WTC11 (cell line): ENCODE results near the gene TP53BP1. TPM values are rescaled to one million over a fixed set of nuclear protein-coding genes. Genes with fewer than 3 reads are reported as not detected.

Experiments
- ATAC-seq: fragments of 200-7000 bp; cut with Tn5 transposase; 2 replicates; pipeline ENCODE4 v1.10.0; 2021; ENCODE audit warnings: mild to moderate bottlenecking, moderate library complexity
- CTCF ChIA-PET: fragments of 300-600 bp; sonication (Branson Sonifier 250); formaldehyde crosslinking; loops from one replicate; lab custom pipeline; 2021; ENCODE audit warnings: antibody characterized with exemption; lab: Charles Lee
- POLR2A ChIA-PET: fragments of 350-600 bp; sonication (Branson Sonifier 250); formaldehyde crosslinking; loops from one replicate; lab custom pipeline; 2021; ENCODE audit warnings: antibody characterized with exemption; lab: Charles Lee
- DNase-seq: peaks from one replicate; pipeline ENCODE4 v3.0.0; 2021; ENCODE audit warnings: low spot score
- H3K27ac Mint-ChIP-seq: 2 replicates; pipeline ENCODE4 v1.8.0; 2021; ENCODE audit warnings: mixed read lengths
- H3K27me3 Mint-ChIP-seq: 2 replicates; pipeline ENCODE4 v1.8.0; 2021; ENCODE audit warnings: low read depth, mild to moderate bottlenecking, moderate library complexity, mixed read lengths
- H3K36me3 Mint-ChIP-seq: 2 replicates; pipeline ENCODE4 v1.8.0; 2021; ENCODE audit warnings: mixed read lengths
- H3K4me1 Mint-ChIP-seq: 2 replicates; pipeline ENCODE4 v1.8.0; 2022; ENCODE audit warnings: mixed read lengths
- H3K4me3 Mint-ChIP-seq: 2 replicates; pipeline ENCODE4 v1.8.0; 2021; ENCODE audit warnings: mild to moderate bottlenecking, moderate library complexity, mixed read lengths
- H3K9me3 Mint-ChIP-seq: 2 replicates; pipeline ENCODE4 v1.8.0; 2021; ENCODE audit warnings: mixed read lengths
- CBFB ChIP-seq: sonication (generic); formaldehyde crosslinking; IDR thresholded peaks from 2 replicates; pipeline ENCODE4 v1.8.1; 2022; ENCODE audit warnings: mild to moderate bottlenecking, low read depth, missing genetic modification reagents
- CREB1 ChIP-seq: sonication (generic); formaldehyde crosslinking; IDR thresholded peaks from 2 replicates; pipeline ENCODE4 v1.8.0; 2023; ENCODE audit warnings: mild to moderate bottlenecking, missing genetic modification reagents
- ESRRA ChIP-seq: sonication (generic); formaldehyde crosslinking; IDR thresholded peaks from 2 replicates; pipeline ENCODE4 v1.8.1; 2022; ENCODE audit warnings: mild to moderate bottlenecking, missing genetic modification reagents, borderline replicate concordance
- FOXJ3 ChIP-seq: sonication (generic); formaldehyde crosslinking; IDR thresholded peaks from 2 replicates; pipeline ENCODE4 v1.9.0; 2021; ENCODE audit warnings: missing genetic modification reagents, mild to moderate bottlenecking, borderline replicate concordance
- STAT6 ChIP-seq: sonication (generic); formaldehyde crosslinking; conservative IDR thresholded peaks from 2 replicates; pipeline ENCODE4 v1.8.1; 2023; ENCODE audit warnings: mild to moderate bottlenecking, low read depth, missing genetic modification reagents, moderate library complexity
- ZBTB21 ChIP-seq: sonication (generic); formaldehyde crosslinking; IDR thresholded peaks from 2 replicates; pipeline ENCODE4 v1.8.1; 2023; ENCODE audit warnings: mild to moderate bottlenecking, missing genetic modification reagents, borderline replicate concordance
- ZNF263 ChIP-seq: sonication (generic); formaldehyde crosslinking; IDR thresholded peaks from 2 replicates; pipeline ENCODE4 v1.8.1; 2022; ENCODE audit warnings: low read depth, mild to moderate bottlenecking, moderate library complexity, missing genetic modification reagents
- ZNF317 ChIP-seq: sonication (generic); formaldehyde crosslinking; IDR thresholded peaks from 2 replicates; pipeline ENCODE4 v1.8.1; 2023; ENCODE audit warnings: low read depth, mild to moderate bottlenecking, moderate library complexity, missing genetic modification reagents, borderline replicate concordance
- ZSCAN18 ChIP-seq: fragments of 250-450 bp; sonication (Bioruptor Pico); IDR thresholded peaks from 2 replicates; pipeline ENCODE4 v2.1.2; 2022; ENCODE audit warnings: mild to moderate bottlenecking, moderate library complexity
- total RNA-seq: library from RNA; stranded (reverse); gene quantifications from 3 replicates; pipeline ENCODE4 v1.2.3, GENCODE V29; 2021
- TF ChIP-seq, protein P1 (sequence below): sonication (generic); formaldehyde crosslinking; IDR thresholded peaks from 2 replicates; pipeline ENCODE4 v1.8.0; 2023; ENCODE audit warnings: missing genetic modification reagents
- TF ChIP-seq, protein P2 (sequence below): sonication (generic); formaldehyde crosslinking; IDR thresholded peaks from 2 replicates; pipeline ENCODE4 v1.8.0; 2022; ENCODE audit warnings: missing genetic modification reagents
- TF ChIP-seq, protein P3 (sequence below): sonication (generic); formaldehyde crosslinking; IDR thresholded peaks from 2 replicates; pipeline ENCODE4 v1.8.1; 2022; ENCODE audit warnings: mild to moderate bottlenecking, moderate library complexity, missing genetic modification reagents
- TF ChIP-seq, protein P4 (sequence below): fragments of 200-600 bp; IDR thresholded peaks from 2 replicates; pipeline ENCODE4 v1.8.0; 2022; ENCODE audit warnings: antibody characterized with exemption

The TP53BP1 gene
- total RNA-seq, 1 experiment from 2014 or later: 67.1 TPM

DNA sequence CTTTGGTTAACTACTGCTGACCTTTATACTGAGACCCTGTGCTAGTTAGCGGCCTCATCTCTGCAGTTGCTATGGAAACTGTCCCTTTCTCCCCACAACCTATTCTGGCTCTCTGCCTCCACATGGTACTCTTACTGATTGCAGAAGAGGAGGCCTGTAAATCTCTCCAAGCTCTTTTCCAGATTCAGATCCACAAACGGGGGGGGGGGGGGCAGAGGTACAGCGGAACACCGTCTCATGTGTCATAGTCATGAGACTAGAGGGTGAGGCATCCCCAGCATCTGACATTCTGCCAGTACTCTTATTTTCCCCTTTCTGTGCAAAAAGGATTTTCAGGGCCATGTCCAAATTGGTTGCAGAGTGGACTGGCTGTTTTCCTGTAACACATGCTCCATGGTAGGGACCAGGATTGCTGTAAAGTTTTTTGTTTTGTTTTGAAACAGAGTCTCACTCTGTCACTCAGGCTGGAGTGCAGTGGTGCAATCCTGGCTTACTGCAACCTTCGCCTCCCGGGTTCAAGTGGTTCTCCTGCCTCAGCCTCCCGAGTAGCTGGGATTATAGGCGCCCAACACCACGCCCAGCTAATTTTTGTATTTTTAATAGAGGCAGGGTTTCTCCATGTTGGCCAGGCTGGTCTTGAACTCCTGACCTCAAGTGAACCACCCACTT is 16.2 kb upstream of the TP53BP1 start:
- DNase-seq (no peak), ATAC-seq (no peak)
- Mint-ChIP-seq H3K4me1 (peaks cover 25% of the 10 kb centered on the region), H3K9me3 (no peaks in the 10 kb centered on the region), H3K27ac (peak overlapping the region; percentile 92; the same call in 1 of the 2 replicates), H3K4me3 (peak overlapping the region; percentile 88), H3K36me3 (no peaks in the 10 kb centered on the region), H3K27me3 (peaks cover 29% of the 10 kb centered on the region)
- ChIA-PET CTCF (no interaction called here), POLR2A (no interaction called here)
- TF ChIP-seq, protein P1, sequence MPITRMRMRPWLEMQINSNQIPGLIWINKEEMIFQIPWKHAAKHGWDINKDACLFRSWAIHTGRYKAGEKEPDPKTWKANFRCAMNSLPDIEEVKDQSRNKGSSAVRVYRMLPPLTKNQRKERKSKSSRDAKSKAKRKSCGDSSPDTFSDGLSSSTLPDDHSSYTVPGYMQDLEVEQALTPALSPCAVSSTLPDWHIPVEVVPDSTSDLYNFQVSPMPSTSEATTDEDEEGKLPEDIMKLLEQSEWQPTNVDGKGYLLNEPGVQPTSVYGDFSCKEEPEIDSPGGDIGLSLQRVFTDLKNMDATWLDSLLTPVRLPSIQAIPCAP: no peak
- TF ChIP-seq ZNF263: no peak
- TF ChIP-seq FOXJ3 (CRISPR knock-in tag): no peak
- TF ChIP-seq, protein P2, sequence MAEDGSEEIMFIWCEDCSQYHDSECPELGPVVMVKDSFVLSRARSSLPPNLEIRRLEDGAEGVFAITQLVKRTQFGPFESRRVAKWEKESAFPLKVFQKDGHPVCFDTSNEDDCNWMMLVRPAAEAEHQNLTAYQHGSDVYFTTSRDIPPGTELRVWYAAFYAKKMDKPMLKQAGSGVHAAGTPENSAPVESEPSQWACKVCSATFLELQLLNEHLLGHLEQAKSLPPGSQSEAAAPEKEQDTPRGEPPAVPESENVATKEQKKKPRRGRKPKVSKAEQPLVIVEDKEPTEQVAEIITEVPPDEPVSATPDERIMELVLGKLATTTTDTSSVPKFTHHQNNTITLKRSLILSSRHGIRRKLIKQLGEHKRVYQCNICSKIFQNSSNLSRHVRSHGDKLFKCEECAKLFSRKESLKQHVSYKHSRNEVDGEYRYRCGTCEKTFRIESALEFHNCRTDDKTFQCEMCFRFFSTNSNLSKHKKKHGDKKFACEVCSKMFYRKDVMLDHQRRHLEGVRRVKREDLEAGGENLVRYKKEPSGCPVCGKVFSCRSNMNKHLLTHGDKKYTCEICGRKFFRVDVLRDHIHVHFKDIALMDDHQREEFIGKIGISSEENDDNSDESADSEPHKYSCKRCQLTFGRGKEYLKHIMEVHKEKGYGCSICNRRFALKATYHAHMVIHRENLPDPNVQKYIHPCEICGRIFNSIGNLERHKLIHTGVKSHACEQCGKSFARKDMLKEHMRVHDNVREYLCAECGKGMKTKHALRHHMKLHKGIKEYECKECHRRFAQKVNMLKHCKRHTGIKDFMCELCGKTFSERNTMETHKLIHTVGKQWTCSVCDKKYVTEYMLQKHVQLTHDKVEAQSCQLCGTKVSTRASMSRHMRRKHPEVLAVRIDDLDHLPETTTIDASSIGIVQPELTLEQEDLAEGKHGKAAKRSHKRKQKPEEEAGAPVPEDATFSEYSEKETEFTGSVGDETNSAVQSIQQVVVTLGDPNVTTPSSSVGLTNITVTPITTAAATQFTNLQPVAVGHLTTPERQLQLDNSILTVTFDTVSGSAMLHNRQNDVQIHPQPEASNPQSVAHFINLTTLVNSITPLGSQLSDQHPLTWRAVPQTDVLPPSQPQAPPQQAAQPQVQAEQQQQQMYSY: no peak
- no peak for TF ChIP-seq ESRRA (CRISPR knock-in tag)
- TF ChIP-seq STAT6 (CRISPR knock-in tag): no peak
- TF ChIP-seq ZNF317 (CRISPR knock-in tag): no peak
- TF ChIP-seq ZSCAN18: no peak
- TF ChIP-seq, protein P3, sequence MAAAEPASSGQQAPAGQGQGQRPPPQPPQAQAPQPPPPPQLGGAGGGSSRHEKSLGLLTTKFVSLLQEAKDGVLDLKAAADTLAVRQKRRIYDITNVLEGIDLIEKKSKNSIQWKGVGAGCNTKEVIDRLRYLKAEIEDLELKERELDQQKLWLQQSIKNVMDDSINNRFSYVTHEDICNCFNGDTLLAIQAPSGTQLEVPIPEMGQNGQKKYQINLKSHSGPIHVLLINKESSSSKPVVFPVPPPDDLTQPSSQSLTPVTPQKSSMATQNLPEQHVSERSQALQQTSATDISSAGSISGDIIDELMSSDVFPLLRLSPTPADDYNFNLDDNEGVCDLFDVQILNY: no peak
- TF ChIP-seq CBFB (CRISPR knock-in tag): no peak
- TF ChIP-seq, protein P4, sequence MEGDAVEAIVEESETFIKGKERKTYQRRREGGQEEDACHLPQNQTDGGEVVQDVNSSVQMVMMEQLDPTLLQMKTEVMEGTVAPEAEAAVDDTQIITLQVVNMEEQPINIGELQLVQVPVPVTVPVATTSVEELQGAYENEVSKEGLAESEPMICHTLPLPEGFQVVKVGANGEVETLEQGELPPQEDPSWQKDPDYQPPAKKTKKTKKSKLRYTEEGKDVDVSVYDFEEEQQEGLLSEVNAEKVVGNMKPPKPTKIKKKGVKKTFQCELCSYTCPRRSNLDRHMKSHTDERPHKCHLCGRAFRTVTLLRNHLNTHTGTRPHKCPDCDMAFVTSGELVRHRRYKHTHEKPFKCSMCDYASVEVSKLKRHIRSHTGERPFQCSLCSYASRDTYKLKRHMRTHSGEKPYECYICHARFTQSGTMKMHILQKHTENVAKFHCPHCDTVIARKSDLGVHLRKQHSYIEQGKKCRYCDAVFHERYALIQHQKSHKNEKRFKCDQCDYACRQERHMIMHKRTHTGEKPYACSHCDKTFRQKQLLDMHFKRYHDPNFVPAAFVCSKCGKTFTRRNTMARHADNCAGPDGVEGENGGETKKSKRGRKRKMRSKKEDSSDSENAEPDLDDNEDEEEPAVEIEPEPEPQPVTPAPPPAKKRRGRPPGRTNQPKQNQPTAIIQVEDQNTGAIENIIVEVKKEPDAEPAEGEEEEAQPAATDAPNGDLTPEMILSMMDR: no peak
- TF ChIP-seq ZBTB21 (CRISPR knock-in tag): no peak

GRCh38 chr15:43508421-43508820 is 15.5 kb upstream of the TP53BP1 start:
- Mint-ChIP-seq H3K9me3 (no peaks in the 10 kb centered on the region), H3K27me3 (peaks cover 26% of the 10 kb centered on the region), H3K36me3 (no peaks in the 10 kb centered on the region), H3K4me3 (no peak overlapping the region), H3K4me1 (peaks cover 20% of the 10 kb centered on the region), H3K27ac (no peak overlapping the region)
- no peak for ATAC-seq
- no peak for DNase-seq
- ChIA-PET CTCF (no interaction called here), POLR2A (no interaction called here)
- no peak for TF ChIP-seq CREB1 (CRISPR knock-in tag)
